ENCODE measurements around the gene DNAJA3.

- TF ChIP-seq EZH2 (optimal IDR thresholded peaks at IDR 0.05; ENCODE audit: low read depth, low read length), result no peak
- no peak for TF ChIP-seq CTCF (IDR thresholded peaks at IDR 0.05; ENCODE audit: low read length)
These were observed 14.0 kb upstream of the DNAJA3 start for GRCh38 chr16:4411684-4412083.

All from MM.1S (cell line).